Neural progenitor cell (in vitro differentiated cells): ENCODE data around the gene HIBADH.

Source experiments
- CTCF ChIP-seq: fragments of 200-600 bp; sonication (generic); IDR thresholded peaks from 2 replicates; pipeline ENCODE4 v1.5.1; 2017; ENCODE audit warnings: antibody characterized with exemption, mild to moderate bottlenecking
- EZH2 ChIP-seq: fragments of 200-600 bp; sonication (generic); IDR thresholded peaks from 2 replicates; pipeline ENCODE4 v1.6.1; 2017; ENCODE audit warnings: antibody characterized with exemption, mild to moderate bottlenecking, moderate library complexity
- EZH2phosphoT487 ChIP-seq: fragments of 200-600 bp; sonication (generic); IDR thresholded peaks from 2 replicates; pipeline ENCODE4 v1.6.1; 2017; ENCODE audit warnings: antibody characterized with exemption

GRCh38 chr7:27581906-27582305 lies 80.8 kb downstream of the HIBADH start:
- TF ChIP-seq EZH2phosphoT487 (no peak), CTCF (no peak), EZH2 (no peak)
